ENCODE measurements around the gene EPS15.

- no peak for TF ChIP-seq CTCF (IDR thresholded peaks at IDR 0.05)
- no peak for TF ChIP-seq EZH2 (IDR thresholded peaks at IDR 0.05; ENCODE audit: borderline replicate concordance, insufficient read depth, low read depth, low read length, poor library complexity, severe bottlenecking)
Observed at GRCh38 chr1:51348147-51348527, 170.9 kb downstream of the EPS15 start.

Data from B cell (primary cell).